ACHN (cell line): Measurements from ENCODE around the gene ZSCAN18.

Experiments used
- DNase-seq: peaks from one replicate; pipeline ENCODE4 v3.0.0-alpha.2; 2015
- in situ Hi-C: cut with HindIII; loops from 2 replicates; pipeline ENCODE4 v1.10.0; 2017; ENCODE audit warnings: low sequenced_read_pairs, low pct_ligation_motif_present, low pct_unique_long_range_greater_than_20kb

The ZSCAN18 gene

DNA sequence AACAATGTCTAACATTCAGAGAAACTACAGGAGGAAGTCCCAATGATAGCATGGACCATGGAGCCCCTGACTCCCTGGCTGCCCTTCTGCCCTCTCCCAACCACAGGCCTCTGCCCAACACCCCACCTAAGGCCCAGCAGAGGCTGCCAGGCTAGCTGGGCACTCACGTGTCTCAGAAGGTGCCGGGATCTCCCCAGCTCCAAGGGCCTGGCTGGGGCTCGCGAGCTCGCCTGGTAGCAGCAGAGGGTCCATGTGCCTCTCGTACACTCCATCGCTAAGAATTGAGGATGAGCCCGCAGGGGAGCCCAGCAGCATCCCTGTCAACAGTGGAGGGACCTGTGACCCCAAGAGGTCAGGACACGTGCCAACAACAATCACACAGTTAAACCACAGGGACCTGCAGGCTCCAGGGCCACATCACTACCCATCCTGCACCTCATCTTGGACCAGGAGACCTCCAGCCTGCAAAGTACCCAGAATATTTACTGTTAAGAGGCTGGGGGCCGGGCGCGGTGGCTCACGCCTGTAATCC, 9.4 kb downstream of the ZSCAN18 start:
- no peak for DNase-seq
- in situ Hi-C loops: no loop called here

DNA sequence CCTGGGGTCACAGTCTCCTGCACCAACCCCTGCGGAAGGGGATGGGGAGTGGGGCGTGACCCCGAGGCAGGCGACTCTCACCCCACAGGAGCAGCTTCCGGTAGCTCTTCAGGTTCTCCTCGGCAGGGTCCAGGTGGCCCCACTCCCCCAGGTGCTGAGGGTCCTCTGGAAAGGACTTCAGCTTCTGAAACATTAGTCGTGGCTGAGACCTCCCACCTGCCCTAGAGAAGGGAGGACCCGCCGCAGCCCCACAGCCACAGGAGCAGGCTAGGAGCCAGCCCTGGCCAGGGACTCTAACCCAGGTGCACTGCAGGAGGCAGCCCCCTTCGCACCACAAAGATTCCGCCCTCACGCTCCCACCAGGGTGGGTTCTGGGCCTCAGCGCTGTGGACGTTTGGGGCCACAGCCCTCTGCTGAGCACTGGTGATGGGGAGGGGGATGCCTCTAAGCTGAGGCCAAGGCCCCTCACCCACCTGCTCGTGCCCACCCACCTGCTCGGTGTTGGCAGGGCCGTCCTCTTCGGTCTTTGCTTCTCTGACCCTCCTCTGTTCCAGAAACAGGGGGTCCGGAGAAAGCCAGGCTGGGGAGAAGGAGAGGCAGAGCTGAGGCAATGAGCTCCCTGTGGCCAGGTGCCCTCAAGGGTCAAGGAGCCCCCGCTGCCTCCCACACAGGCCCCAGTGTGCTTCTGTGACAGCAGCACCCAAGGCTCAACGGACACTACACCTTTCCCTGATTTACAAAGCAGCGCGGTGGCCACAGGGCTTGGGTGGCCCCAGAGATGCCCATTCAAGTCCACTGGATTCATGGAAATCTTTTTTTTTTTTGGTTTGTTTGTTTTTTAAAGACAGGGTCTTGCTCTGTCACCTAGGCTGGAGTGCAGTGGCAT, 11.0 kb downstream of the ZSCAN18 start:
- in situ Hi-C loops: no loop called here
- no peak for DNase-seq

DNA sequence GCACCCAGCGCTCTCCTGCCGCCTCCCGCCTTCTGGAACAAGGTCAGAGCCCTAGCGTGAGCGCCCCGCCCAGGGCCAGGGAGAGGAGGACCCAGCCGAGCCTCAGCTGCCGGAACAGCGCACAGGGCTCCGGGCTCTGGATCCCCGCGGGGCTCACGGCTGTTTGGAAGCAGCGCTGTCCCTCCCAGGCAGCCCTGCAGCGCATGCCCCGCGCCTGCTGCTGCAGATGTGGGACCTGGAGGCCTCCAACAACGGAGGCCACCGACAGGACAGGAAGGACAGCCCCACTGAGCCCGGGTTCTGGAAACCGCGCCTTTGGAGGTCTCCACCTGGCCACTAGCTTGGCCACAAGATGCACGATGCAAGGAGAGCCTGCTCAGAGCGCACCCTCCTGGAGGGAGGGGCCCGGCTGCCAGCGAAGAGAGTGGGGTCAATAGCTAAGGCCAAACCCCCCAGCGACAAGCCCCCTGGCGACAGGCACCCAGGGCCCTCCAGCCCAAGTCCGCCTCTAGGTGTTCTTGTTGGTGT, 12.6 kb downstream of the ZSCAN18 start:
- no peak for DNase-seq
- in situ Hi-C loops: no loop called here

DNA sequence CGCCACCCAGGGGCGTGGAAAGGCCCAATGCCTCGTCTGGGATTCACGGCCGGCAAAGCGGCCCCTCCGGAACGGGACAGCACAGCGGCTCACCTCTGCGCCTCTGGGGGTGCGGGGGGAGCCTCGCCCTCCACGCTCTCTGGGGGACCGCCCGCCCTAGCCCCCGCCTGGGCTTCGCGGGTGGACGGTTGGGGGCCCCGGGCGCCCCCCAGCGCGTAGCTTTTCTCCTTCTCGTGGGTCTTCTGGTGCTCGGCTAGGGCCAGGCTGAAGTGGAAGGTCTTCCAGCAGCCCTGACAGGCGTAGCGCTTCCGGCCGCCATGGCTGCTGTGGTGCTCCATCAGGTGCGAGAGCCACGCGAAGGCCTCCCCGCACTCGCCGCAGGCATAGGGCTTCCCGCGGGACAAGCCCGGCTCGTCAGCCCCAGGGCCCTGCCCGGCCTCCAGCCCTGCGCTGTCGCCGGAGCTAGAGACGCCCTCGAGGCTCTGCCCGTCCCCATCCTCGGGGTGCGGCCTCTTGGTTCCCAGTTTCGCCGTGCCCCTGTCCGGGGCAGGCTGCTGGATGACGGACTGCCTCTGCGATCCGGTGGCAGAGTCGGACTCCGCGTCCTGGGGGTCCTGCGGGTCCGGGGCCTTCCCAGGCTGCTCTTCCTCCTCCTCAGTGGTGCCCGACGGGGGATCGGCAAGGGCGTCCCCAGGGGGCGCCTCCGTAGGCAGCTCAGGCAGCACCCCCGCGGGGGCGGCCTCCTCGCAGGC, 13.3 kb downstream of the ZSCAN18 start:
- in situ Hi-C loops: no loop called here
- no peak for DNase-seq

DNA sequence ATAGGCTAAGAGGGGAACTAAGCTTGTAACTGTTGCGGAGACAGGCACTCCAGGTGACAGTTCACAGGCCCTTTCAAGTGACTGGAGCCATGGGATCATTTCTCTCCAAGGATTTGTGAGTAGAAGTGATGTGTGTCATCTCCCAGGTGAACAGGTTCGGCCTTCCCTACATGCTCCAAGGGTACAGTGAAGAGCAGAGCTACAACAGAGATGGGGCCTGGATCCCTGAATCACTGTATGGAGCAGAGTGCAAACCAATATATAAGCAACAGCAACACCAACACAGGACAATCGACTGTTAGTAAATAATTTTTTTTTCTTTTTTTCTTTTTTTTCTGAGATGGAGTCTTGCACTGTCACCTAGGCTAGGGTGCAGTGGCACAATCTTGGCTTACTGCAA, 15.0 kb downstream of the ZSCAN18 start:
- in situ Hi-C loops: no loop called here
- DNase-seq: no peak

DNA sequence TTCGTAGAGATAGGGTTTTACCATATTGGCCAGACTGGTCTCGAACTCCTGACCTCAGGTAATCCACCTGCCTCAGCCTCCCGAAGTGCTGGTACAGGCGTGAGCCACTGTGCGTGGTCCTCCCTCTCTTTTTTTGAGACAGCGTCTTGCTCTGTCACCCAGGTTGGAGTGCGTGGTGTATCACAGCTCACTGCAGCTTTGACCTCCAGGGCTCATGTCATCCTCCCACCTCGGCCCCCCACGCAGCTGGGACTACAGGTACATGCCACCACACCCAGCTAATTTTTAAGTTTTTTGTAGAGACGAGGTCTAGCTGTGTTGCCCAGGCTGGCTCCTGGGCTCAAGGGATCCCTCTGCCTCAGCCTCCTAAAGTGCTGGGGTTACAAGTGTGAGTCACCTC, 18.2 kb downstream of the ZSCAN18 start:
- in situ Hi-C loops: no loop called here
- DNase-seq: no peak

DNA sequence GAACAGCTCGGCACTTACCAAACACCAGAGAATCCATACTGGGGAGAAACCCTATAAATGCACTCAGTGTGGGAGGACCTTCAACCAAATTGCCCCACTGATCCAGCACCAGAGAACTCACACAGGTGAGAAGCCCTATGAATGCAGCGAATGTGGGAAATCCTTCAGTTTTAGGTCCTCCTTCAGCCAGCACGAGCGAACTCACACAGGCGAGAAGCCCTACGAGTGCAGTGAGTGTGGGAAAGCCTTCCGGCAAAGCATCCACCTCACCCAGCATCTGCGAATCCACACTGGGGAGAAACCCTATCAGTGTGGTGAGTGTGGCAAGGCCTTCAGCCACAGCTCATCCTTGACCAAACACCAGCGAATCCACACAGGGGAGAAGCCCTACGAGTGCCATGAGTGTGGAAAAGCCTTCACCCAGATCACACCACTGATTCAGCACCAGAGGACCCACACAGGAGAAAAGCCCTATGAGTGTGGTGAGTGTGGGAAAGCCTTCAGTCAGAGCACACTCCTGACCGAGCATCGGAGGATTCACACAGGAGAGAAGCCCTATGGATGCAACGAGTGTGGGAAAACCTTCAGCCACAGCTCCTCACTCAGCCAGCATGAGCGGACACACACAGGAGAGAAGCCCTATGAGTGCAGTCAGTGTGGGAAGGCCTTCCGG, 30.7 kb downstream of the ZSCAN18 start:
- DNase-seq: no peak
- in situ Hi-C loops: no loop called here

DNA sequence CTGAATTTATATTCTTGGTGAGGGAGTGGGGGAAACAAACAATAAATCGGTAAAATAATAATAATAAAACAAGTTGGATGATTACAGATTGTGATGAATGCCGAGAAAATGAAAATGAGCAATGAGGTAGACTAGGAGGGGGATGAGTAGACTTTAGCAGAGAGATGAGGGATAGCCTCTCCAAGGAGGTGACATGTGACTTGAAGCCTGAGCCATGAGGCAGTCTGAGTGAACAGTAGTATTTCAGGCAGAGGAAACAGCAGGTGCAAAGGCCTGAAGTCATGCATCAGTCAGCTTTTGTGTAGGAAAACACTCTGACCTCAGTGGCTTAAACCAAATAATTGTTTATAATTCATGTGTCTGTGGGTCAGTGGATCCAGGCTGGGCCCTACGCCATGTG, 34.3 kb downstream of the ZSCAN18 start:
- DNase-seq: no peak
- in situ Hi-C loops: no loop called here

DNA sequence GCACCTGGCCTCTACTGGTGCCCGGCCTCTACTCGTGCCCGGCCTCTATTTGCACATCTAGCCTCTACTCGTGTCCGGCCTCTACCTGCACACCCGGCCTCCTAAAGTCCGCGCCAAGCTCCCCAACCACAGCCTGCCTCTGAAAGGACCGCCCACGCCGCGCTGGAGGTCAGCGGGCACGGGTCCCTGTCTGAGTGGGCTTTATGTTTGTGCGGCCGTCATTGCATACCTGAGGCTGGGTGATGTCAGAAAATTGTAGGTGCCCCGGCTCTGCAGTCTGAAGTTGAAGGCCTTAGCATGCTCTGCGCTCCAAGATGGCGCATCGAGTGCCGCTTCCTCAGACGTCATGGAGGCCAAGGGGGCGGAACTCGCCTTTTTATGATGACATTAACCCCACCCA, 37.8 kb downstream of the ZSCAN18 start:
- in situ Hi-C loops: no loop called here
- DNase-seq: no peak

DNA sequence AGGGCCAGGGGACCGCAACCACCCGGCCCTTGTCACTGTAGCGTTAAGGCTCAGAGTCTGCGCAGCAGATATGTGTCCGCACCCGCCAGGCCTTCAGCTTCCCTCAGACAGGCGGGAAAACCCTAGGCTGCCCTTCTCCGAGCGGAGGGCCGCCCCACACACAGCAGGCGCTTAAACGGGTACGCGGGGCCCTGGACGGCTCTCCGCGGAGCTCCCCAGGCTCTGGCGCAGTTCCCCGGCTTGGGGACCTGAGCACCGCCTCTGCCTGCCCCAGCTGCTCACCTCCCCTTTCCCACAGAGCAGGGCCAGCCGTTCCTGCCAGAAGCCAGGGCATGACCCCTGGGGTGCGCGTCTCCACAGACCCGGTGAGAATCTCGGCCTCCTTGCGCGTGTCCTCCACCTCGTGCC, 38.4 kb downstream of the ZSCAN18 start:
- no peak for DNase-seq
- in situ Hi-C loops: no loop called here

DNA sequence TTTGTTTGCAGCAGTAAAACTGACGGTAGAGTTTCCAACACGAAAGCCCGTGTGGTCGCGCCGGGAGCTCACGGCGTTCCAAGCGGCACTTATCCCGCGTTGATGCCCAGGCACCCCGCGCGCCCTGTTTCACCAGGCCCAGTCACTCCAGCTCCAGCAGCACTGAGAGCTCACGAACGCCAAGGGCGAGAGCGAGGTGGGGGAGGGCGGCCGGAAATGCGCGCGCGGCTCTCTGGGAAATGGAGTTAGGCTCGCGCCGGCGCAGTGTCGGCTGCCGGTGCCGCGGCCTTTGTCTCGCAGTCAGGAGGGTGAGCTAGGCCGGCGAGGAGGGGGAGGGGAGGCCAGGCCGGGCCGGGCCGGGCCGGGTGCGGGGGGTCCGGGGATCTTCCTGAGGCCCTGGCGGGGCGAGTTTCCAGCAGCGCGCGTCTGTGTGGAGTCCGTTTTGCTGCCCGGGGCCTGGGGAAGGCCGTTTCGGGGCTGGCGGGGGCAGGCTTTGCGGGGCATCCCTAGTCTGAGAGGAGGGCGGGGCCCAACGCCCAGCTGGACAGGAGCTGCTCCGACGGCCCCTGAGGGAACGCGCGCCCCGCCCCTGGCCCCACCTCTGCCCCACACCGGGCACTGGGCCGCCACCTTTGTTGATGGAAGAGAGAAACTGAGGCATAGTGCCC, 38.9 kb downstream of the ZSCAN18 start, which contains the start of gene ZNF135:
TSS of gene ZNF135 (plus strand) at position 280 of the 668 bp plus-strand sequence. CDS start 721 bp downstream, outside the sequence.
- DNase-seq: no peak
- in situ Hi-C loops: no loop called here

DNA sequence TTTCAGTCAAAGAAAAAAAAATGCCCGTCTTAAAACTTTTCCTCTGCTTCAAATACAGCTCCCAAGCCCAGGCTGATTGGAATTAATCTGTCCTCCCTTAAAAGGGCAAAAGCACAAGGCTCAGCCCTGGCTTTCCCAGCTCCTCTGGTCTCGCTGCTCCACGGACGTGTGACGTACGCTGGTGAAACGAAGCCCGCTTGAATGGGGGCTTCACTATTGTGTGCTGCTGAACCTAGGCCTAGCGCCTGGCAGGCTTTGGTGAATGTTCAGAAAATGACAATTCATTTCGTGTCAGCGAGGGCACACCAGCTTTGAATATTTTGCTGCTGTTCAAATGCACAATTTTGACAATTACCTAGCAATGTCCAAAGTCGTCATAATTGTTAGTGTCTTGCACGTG, 39.6 kb downstream of the ZSCAN18 start:
- no peak for DNase-seq
- in situ Hi-C loops: no loop called here

DNA sequence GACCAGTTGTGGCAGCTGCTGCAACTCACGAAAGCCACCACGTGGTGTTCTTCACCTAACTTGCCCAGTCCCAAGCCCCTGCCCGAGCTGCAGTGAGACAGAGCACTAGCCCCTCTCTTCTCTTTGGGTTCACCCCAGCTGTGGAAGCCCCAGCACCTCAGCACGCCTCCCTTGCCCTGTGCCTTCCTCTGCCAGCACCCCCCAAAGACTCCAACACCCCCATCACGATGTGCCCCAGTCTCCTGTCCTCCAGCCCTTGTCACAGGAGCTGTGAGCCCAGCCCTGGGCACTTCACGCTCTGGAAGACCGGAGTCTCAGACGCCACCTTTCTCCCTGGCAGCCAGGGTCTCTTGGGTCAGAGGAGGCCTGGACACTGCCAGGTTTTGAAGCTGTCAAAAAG, 41.2 kb downstream of the ZSCAN18 start:
- DNase-seq: no peak
- in situ Hi-C loops: no loop called here

DNA sequence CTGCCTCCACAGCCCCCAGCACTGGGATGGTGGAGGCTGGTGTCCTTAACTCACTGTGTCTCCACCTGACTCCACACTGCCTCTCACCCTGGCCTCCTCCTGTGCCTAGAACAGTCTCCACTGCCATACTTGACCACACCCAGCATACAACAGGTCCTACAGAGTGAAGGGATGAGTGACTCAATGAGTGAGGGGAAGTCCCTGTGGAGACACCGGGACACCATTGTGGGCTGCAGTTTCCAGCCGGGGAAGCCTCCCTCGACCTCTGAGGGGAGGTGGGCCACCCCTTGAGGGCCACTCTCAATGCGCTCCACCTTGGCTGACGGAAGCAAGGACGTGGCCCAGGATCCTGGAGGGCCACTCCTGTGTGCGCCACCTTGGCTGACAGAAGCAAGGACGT, 41.8 kb downstream of the ZSCAN18 start:
- in situ Hi-C loops: no loop called here
- DNase-seq: no peak

DNA sequence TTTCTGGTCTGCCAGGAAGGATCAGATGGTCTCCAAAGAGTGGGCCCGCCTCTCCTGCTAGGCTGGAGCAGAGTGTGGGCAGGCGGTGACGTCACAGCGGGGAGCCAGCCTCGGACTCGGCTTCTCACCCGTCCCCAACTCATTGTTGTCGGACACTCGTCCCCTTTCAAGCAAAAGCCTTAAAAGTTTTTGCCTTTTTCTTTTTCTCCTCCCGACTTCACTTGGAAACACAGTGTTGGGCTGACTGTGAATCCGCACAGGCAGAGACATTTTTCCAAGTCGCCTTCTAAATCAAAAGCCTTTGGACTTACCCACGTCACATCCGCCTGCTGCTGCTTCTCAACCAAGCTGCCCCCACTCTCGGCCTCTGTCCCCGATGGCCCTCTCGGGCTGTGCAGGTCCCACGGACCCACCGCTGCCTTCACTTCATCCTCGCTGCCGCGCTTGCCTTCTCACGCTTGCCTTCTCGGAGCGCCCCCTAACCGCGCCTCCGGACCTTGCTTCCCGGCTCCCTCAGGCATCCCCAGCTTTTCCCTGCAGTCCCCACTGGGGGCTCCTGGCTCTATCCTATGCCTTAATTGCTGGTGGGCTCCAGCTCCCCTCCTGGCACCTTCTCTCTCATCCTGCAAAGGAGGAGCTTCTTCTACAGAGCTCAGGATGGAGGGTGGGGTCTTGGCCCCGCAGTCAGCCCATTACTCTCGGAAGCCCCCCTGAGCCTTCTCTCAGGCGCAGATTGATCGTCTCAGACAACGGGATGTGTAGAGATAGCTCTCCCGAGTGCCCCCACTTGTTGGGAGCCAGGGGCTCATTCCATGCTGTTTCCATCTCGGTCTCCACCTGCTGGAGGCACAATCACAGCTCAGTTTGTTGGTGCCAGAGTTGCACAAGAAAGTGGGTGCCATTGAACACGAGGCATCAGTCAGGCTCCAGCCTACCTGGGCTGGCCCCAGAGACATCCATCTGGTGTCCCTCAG, 42.8 kb downstream of the ZSCAN18 start:
- in situ Hi-C loops: no loop called here
- DNase-seq: no peak

DNA sequence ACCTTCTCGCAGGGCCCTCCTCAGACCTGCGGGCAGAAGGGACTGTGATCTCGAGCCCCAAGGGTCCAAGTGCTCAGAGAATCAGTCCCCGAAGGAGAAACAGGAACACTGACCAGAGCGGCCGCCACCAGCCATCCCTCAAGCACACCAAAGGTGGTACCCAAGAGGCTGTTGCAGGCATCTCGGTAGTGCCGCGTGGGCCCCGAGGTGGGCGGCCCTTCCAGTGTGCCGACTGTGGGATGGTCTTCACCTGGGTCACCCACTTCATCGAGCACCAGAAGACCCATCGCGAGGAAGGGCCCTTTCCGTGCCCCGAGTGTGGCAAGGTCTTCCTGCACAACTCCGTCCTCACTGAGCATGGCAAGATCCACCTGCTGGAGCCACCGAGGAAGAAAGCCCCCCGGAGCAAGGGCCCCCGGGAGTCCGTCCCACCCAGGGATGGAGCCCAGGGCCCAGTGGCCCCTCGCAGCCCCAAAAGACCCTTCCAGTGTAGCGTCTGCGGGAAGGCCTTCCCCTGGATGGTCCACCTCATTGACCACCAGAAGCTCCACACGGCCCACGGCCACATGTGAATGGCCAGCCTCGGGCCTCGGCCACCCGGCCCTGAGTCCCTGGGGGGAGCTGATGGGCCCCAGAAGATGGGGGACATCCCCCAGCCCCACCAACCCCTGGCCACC, 44.4 kb downstream of the ZSCAN18 start:
- no peak for DNase-seq
- in situ Hi-C loops: no loop called here

DNA sequence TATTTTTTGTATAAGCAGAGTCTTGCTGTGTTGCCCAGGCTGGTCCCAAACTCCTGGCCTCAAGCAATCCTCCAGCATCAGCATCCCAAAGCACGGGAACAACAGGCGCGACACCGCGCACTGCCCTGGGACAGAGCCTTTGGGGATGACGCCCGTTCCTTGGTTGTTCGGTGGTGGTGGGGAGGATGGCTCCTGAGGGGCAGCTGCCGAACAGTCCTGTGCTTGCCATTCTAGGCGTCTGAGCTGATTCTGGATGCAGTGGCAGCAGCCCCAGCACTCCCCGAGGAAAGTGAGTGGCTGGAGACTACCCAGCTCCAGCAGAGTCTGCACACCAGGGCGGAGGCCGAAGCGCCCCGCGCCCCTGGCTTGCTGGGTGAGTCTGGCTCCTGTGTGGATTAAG, 45.8 kb downstream of the ZSCAN18 start:
- DNase-seq: no peak
- in situ Hi-C loops: no loop called here
